GM19351 (cell line): ENCODE data around the gene GLIS2.
A peak's percentile ranks its signal among the peaks of the same experiment; 100 is the strongest.

ENCODE experiments used
- ATAC-seq: cut with Tn5 transposase; IDR thresholded peaks from one replicate; pipeline ENCODE4 v1.9.1; 2021; ENCODE audit warnings: mild to moderate bottlenecking, moderate library complexity; ENCODE audit not compliant: unreplicated experiment

GLIS2 gene

GRCh38 chr16:4319454-4320421 lies 3.9 kb downstream of the GLIS2 start:
- peak; percentile 78 for ATAC-seq

- ATAC-seq = no peak
These were observed 4.8 kb downstream of the GLIS2 start for GRCh38 chr16:4320571-4321137.

GRCh38 chr16:4321286-4322120 lies 5.6 kb downstream of the GLIS2 start:
- ATAC-seq = no peak

- ATAC-seq = no peak
These were observed 6.5 kb downstream of the GLIS2 start for GRCh38 chr16:4322121-4323052.

GRCh38 chr16:4323071-4323844 lies 7.4 kb downstream of the GLIS2 start:
- ATAC-seq = no peak

GRCh38 chr16:4323845-4324488 lies 8.1 kb downstream of the GLIS2 start:
- no peak for ATAC-seq

- no peak for ATAC-seq
These were observed 8.8 kb downstream of the GLIS2 start for GRCh38 chr16:4324492-4325252.

- peak; percentile 51 for ATAC-seq
These were observed 9.4 kb downstream of the GLIS2 start for GRCh38 chr16:4325253-4325758.

GRCh38 chr16:4327386-4328045 lies 11.6 kb downstream of the GLIS2 start:
- no peak for ATAC-seq

- ATAC-seq = no peak
These were observed 12.3 kb downstream of the GLIS2 start for GRCh38 chr16:4328046-4328781.

GRCh38 chr16:4328782-4329775 lies 13.2 kb downstream of the GLIS2 start:
- no peak for ATAC-seq

- ATAC-seq = no peak
These were observed 14.5 kb downstream of the GLIS2 start for GRCh38 chr16:4330277-4330874.

GRCh38 chr16:4332083-4332482 lies 16.2 kb downstream of the GLIS2 start:
- no peak for ATAC-seq

GRCh38 chr16:4332623-4333307 lies 16.9 kb downstream of the GLIS2 start:
- no peak for ATAC-seq

- no peak for ATAC-seq
These were observed 17.4 kb downstream of the GLIS2 start for GRCh38 chr16:4333308-4333638.
